GM23338 (cell line): ENCODE results near the gene GGTLC2.
"Not testable (repeated sequence)": the region's sequence is repeated elsewhere in the genome, so short reads cannot be mapped to it uniquely, and the experiment has no call there.

ENCODE experiments used
- CREB1 ChIP-seq: fragments of 250-450 bp; sonication (Bioruptor Pico); IDR thresholded peaks from 2 replicates; pipeline ENCODE4 v1.5.0; 2020; ENCODE audit warnings: low read depth, mild to moderate bottlenecking, moderate library complexity
- CTCF ChIP-seq, 2 experiments: fragments of 200-600 bp in 1 of 2; sonication (generic) in 1 of 2; conservative IDR thresholded peaks; 2 replicates each; pipeline versions ENCODE4 v1.5.1 to v1.6.1; 2016 to 2017; ENCODE audit warnings: antibody characterized with exemption in 2 of 2, low read depth in 2 of 2, mild to moderate bottlenecking in 2 of 2, moderate library complexity in 1 of 2
- ETS1 ChIP-seq: IDR thresholded peaks from 2 replicates; pipeline ENCODE4 v1.6.1; 2016; ENCODE audit warnings: antibody characterized with exemption
- EZH2 ChIP-seq: fragments of 200-600 bp; sonication (generic); IDR thresholded peaks from one replicate; pipeline ENCODE4 v1.8.0; 2017; ENCODE audit warnings: antibody characterized with exemption, mild to moderate bottlenecking, low read depth; ENCODE audit not compliant: unreplicated experiment
- EZH2phosphoT487 ChIP-seq: fragments of 200-600 bp; sonication (generic); IDR thresholded peaks from one replicate; pipeline ENCODE4 v1.8.1; 2018; ENCODE audit warnings: antibody characterized with exemption; ENCODE audit not compliant: unreplicated experiment
- JUNB ChIP-seq: IDR thresholded peaks from one replicate; pipeline ENCODE4 v1.6.1; 2016; ENCODE audit warnings: antibody characterized with exemption; ENCODE audit not compliant: unreplicated experiment
- POLR2AphosphoS5 ChIP-seq: IDR thresholded peaks from 2 replicates; pipeline ENCODE4 v1.6.1; 2016; ENCODE audit warnings: antibody characterized with exemption, low read depth
- ZNF114 ChIP-seq: fragments of 250-450 bp; sonication (Bioruptor Pico); IDR thresholded peaks from 2 replicates; pipeline ENCODE4 v1.5.0; 2020; ENCODE audit warnings: mild to moderate bottlenecking, moderate library complexity
- ZNF331 ChIP-seq: fragments of 250-450 bp; sonication (Bioruptor Pico); IDR thresholded peaks from 2 replicates; pipeline ENCODE4 v1.5.0; 2020; ENCODE audit warnings: low read depth, mild to moderate bottlenecking, moderate library complexity
- TF ChIP-seq, protein P1 (sequence below): IDR thresholded peaks from one replicate; pipeline ENCODE4 v1.6.1; 2018; ENCODE audit warnings: antibody characterized with exemption; ENCODE audit not compliant: unreplicated experiment

DNA sequence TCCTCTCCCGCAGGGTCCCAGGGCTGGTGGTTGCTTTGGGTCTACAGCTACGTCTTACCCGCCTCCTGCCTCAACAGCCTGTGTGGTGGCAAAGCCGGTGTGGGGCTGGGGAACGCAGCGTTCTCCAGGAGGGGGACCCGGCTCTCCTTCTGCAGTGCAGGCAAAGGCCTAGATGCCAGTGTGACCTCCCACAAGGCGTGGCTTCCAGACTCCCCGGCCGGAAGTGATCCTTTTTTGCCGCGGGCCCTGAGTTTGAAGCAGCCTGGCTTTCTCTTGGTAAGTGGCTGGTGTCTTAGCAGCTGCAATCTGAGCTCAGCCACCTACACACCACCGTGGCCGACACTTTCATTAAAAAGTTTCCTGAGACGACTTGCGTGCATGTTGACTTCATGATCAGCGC is 6.1 kb upstream of the GGTLC2 start:
- TF ChIP-seq, protein P1, sequence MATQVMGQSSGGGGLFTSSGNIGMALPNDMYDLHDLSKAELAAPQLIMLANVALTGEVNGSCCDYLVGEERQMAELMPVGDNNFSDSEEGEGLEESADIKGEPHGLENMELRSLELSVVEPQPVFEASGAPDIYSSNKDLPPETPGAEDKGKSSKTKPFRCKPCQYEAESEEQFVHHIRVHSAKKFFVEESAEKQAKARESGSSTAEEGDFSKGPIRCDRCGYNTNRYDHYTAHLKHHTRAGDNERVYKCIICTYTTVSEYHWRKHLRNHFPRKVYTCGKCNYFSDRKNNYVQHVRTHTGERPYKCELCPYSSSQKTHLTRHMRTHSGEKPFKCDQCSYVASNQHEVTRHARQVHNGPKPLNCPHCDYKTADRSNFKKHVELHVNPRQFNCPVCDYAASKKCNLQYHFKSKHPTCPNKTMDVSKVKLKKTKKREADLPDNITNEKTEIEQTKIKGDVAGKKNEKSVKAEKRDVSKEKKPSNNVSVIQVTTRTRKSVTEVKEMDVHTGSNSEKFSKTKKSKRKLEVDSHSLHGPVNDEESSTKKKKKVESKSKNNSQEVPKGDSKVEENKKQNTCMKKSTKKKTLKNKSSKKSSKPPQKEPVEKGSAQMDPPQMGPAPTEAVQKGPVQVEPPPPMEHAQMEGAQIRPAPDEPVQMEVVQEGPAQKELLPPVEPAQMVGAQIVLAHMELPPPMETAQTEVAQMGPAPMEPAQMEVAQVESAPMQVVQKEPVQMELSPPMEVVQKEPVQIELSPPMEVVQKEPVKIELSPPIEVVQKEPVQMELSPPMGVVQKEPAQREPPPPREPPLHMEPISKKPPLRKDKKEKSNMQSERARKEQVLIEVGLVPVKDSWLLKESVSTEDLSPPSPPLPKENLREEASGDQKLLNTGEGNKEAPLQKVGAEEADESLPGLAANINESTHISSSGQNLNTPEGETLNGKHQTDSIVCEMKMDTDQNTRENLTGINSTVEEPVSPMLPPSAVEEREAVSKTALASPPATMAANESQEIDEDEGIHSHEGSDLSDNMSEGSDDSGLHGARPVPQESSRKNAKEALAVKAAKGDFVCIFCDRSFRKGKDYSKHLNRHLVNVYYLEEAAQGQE, result not testable (repeated sequence)
- not testable (repeated sequence) for TF ChIP-seq CTCF (conservative IDR thresholded peaks at IDR 0.05; ENCODE audit: low read depth in 2 of 2); POLR2AphosphoS5; EZH2; CREB1 (CRISPR knock-in tag); ZNF331 (CRISPR knock-in tag); ETS1; EZH2phosphoT487; JUNB; ZNF114 (CRISPR knock-in tag)
